ENCODE results near the gene UTF1. TPM values are rescaled to one million over a fixed set of nuclear protein-coding genes. Genes with fewer than 3 reads are reported as not detected.

The UTF1 gene
- polyA plus RNA-seq, 4 donors: not detected

DNA sequence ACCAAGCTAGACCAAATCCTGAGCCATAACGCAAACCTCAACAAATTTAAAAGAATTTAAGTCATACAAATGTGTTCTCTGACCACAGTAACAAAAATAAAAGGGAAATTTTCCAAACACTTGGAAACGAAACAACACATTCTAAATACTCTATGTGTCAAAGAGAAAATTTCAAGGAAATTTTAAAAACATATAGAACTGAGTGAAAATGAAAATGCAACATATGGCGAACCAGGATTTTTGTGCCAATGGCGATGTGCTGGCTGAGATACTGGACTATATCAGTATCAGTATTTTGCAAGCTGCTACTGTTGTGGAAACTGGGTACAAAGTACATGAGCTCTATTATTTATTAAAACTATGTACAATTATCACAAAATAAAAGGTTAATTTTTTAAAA is 35.9 kb upstream of the UTF1 start:
- FAIRE-seq: no peak

DNA sequence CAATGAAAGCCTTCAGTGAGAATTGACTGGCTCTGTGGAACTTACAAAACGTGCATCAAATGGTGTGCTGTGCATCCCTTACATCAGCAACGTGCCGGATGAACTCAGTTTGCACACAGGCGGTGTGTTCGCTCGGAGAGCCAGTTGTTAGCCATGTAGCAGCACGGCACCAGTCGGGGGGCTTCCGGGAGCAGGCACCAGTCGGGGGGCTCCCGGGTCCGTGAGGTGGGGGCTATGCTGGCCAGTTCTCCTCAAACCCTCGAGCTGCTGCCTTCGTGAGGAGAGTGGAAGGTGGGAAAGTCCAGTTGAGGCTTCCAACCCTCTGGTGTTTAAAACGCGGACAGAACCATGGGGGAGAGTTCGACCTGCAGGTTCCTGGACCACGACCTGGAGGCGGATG is 34.9 kb upstream of the UTF1 start:
- WGBS, 3 donors: 79 to 87% (median 86%) methylated on average over 19 of the region's 19 CpGs

More for the DNA sequence above, 35.9 kb upstream of the UTF1 start:
- Histone ChIP-seq H3K9me3 (ENCODE audit: control insufficient read depth in 2 of 2, insufficient read depth in 1 of 2, low read depth in 1 of 2, low read length in 1 of 2) (peaks cover 0 to 6% of the 10 kb centered on the region in 2 donors), H3K4me3 (ENCODE audit: low read depth in 1 of 3, low read length in 3 of 3) (no peak overlapping the region), H3K27me3 (ENCODE audit: control insufficient read depth in 3 of 3, insufficient read depth in 3 of 3, low read length in 3 of 3) (no peaks in the 10 kb centered on the region), H3K36me3 (ENCODE audit: control insufficient read depth in 3 of 3, insufficient read depth in 2 of 3, low read depth in 1 of 3, low read length in 3 of 3) (peaks cover 0 to 25% (median 0%) of the 10 kb centered on the region in 3 donors), H3K4me1 (ENCODE audit: control insufficient read depth in 3 of 3, insufficient read depth in 2 of 3, low read depth in 1 of 3, low read length in 2 of 3) (no peaks in the 10 kb centered on the region), H3K27ac (ENCODE audit: low read depth in 1 of 3, low read length in 2 of 3) (no peak overlapping the region)
- DNase-seq: no peak
- 69 to 85% (median 78%) methylated on average over 4 of the region's 4 CpGs for WGBS, 3 donors

DNA sequence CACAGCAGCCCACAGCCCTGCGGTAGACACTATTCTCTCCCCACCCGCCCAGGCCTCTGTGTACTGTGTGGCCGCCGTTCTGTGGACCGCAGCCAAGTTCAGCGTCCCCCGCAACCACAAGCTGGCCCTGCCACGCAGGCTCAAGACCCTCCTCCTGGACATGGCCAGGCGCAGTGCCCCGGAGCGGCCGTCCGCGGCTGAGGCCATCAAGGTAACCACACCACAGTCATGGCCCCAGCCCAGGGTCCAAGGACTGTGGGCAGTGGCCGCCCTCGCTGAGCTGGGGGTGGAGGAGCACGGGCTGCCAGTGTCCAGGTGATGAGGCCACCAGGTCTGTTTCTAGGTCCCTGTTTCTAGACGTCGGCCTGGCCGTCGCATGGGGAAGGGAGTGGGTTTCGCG is 34.4 kb upstream of the UTF1 start:
- no peak for DNase-seq
- peaks cover 0 to 18% (median 0%) of the 10 kb centered on the region in 3 donors for H3K36me3 ChIP-seq (ENCODE audit: control insufficient read depth in 3 of 3, insufficient read depth in 2 of 3, low read depth in 1 of 3, low read length in 3 of 3)
- H3K27me3 ChIP-seq (ENCODE audit: control insufficient read depth in 3 of 3, insufficient read depth in 3 of 3, low read length in 3 of 3): no peaks in the 10 kb centered on the region
- no peaks in the 10 kb centered on the region for H3K4me1 ChIP-seq (ENCODE audit: control insufficient read depth in 3 of 3, insufficient read depth in 2 of 3, low read depth in 1 of 3, low read length in 2 of 3)
- no peak for FAIRE-seq
- WGBS, 3 donors: 92 to 95% (median 92%) methylated on average over 23 of the region's 23 CpGs
- peaks cover 0 to 6% of the 10 kb centered on the region in 2 donors for H3K9me3 ChIP-seq (ENCODE audit: control insufficient read depth in 2 of 2, insufficient read depth in 1 of 2, low read depth in 1 of 2, low read length in 1 of 2)
- no peak overlapping the region for H3K4me3 ChIP-seq (ENCODE audit: low read depth in 1 of 3, low read length in 3 of 3)
- H3K27ac ChIP-seq (ENCODE audit: low read depth in 1 of 3, low read length in 2 of 3): no peak overlapping the region

More for the DNA sequence above, 34.9 kb upstream of the UTF1 start:
- no peak overlapping the region for H3K4me3 ChIP-seq (ENCODE audit: low read depth in 1 of 3, low read length in 3 of 3)
- peaks cover 0 to 6% of the 10 kb centered on the region in 2 donors for H3K9me3 ChIP-seq (ENCODE audit: control insufficient read depth in 2 of 2, insufficient read depth in 1 of 2, low read depth in 1 of 2, low read length in 1 of 2)
- H3K36me3 ChIP-seq (ENCODE audit: control insufficient read depth in 3 of 3, insufficient read depth in 2 of 3, low read depth in 1 of 3, low read length in 3 of 3): peaks cover 0 to 24% (median 0%) of the 10 kb centered on the region in 3 donors
- H3K27ac ChIP-seq (ENCODE audit: low read depth in 1 of 3, low read length in 2 of 3): no peak overlapping the region
- H3K4me1 ChIP-seq (ENCODE audit: control insufficient read depth in 3 of 3, insufficient read depth in 2 of 3, low read depth in 1 of 3, low read length in 2 of 3): no peaks in the 10 kb centered on the region
- no peak for FAIRE-seq
- no peaks in the 10 kb centered on the region for H3K27me3 ChIP-seq (ENCODE audit: control insufficient read depth in 3 of 3, insufficient read depth in 3 of 3, low read length in 3 of 3)
- DNase-seq: no peak

DNA sequence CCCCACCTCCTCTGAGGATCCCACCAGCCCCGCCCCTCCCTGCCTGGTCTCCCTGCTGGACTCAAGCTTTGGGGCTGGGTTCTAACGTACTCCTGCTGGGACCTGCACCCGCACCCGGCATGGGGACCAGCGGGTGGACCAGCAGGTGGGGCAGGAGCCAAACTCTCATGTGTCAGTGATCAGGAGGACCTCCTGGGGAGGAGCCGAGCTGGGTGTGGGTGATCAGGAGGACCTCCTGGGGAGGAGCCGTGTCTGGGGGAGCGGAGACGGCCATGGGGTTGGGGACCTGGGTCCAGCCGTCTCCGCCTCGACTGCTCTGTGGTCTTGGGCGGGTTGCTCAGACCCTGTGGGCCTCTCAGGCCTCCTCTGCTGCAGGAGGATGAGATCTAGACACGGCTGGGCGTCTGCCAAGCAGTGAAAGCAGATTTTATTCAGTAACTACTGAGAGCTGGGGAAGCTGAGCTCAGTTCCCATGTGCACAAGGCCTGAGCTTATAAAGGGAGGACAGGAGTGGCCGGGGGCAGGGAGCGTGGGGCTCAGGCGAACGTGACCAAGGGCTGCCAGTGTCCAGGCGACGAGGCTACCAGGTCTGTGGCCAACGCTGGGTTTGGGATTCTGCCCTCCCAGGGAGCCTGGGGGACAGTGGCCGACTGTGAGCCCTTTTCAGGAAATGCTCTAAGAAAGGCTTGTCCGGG is 33.6 kb upstream of the UTF1 start:
- 77 to 82% (median 80%) methylated on average over 24 of the region's 24 CpGs for WGBS, 3 donors
- H3K27ac ChIP-seq (ENCODE audit: low read depth in 1 of 3, low read length in 2 of 3): no peak overlapping the region
- H3K4me1 ChIP-seq (ENCODE audit: control insufficient read depth in 3 of 3, insufficient read depth in 2 of 3, low read depth in 1 of 3, low read length in 2 of 3): no peaks in the 10 kb centered on the region
- FAIRE-seq (no peak), DNase-seq (no peak)
- peaks cover 0 to 6% of the 10 kb centered on the region in 2 donors for H3K9me3 ChIP-seq (ENCODE audit: control insufficient read depth in 2 of 2, insufficient read depth in 1 of 2, low read depth in 1 of 2, low read length in 1 of 2)
- no peak overlapping the region for H3K4me3 ChIP-seq (ENCODE audit: low read depth in 1 of 3, low read length in 3 of 3)
- peaks cover 0 to 18% (median 0%) of the 10 kb centered on the region in 3 donors for H3K36me3 ChIP-seq (ENCODE audit: control insufficient read depth in 3 of 3, insufficient read depth in 2 of 3, low read depth in 1 of 3, low read length in 3 of 3)
- H3K27me3 ChIP-seq (ENCODE audit: control insufficient read depth in 3 of 3, insufficient read depth in 3 of 3, low read length in 3 of 3): no peaks in the 10 kb centered on the region

DNA sequence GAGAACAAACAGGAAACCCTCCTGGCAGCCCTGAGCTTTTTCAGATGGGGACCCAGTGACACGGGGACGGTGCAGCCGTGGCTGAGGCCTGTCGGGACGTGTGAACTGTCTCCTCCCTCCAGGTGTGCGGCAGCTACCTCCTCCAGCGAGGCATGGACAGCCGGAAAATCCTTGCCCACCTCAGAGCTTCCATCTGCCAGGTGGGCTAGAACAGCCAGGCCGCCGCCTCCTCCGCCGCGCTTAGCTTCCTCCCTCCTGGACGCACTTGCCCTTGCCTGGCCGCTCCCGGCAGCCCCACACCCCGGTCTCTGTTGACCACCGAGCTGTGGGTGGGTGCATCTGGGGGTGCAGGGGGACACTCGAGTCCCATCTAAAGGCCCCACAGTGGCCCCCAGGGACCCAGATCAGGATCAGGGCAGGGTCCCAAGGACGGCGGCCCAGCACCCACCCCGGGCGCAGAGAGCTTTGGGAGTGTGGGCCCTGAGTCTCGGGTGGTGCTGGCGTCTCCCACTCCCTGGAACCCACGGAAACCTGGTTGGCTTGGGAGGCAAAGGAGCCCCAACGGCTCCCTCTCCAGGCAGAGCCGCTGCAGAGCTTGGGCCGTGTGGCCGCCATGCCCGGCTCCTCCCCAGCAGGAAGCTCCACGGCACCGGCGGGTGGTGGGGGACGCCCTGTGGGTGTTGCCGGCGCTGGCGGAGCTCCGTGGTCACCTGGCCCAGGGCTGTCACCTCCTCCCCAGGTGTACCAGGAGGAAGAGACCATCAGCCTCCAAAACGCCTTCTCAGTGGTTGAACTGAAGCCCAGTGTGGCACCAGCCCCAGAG is 32.9 kb upstream of the UTF1 start:
- Histone ChIP-seq H3K9me3 (ENCODE audit: control insufficient read depth in 2 of 2, insufficient read depth in 1 of 2, low read depth in 1 of 2, low read length in 1 of 2) (peaks cover 0 to 3% of the 10 kb centered on the region in 2 donors), H3K27me3 (ENCODE audit: control insufficient read depth in 3 of 3, insufficient read depth in 3 of 3, low read length in 3 of 3) (no peaks in the 10 kb centered on the region), H3K36me3 (ENCODE audit: control insufficient read depth in 3 of 3, insufficient read depth in 2 of 3, low read depth in 1 of 3, low read length in 3 of 3) (peaks cover 0 to 24% (median 0%) of the 10 kb centered on the region in 3 donors), H3K27ac (ENCODE audit: low read depth in 1 of 3, low read length in 2 of 3) (no peak overlapping the region), H3K4me3 (ENCODE audit: low read depth in 1 of 3, low read length in 3 of 3) (no peak overlapping the region), H3K4me1 (ENCODE audit: control insufficient read depth in 3 of 3, insufficient read depth in 2 of 3, low read depth in 1 of 3, low read length in 2 of 3) (no peaks in the 10 kb centered on the region)
- FAIRE-seq (no peak), DNase-seq (no peak)
- WGBS, 3 donors: 73 to 84% (median 76%) methylated on average over 33 to 40 of the region's 40 CpGs

DNA sequence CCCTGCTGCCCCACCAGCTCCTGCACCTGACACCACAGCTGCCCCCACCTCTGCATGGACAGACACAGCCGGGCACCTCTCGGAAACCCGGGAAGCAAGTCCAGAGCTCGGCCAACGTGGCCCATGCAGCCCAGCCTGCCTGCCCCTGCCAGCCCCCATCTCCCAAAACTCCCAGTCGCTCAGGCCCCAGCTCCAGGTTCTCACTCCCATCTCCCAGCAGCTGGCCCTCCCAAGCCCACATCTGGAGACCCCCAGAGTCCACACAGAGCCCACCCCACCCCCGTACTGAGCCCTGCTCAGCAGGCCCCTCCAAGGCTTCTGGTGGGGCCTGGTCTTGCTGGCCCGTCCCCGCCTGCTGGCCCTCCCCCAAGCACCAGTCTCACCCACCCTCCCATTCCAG is 32.2 kb upstream of the UTF1 start:
- Histone ChIP-seq H3K27me3 (ENCODE audit: control insufficient read depth in 3 of 3, insufficient read depth in 3 of 3, low read length in 3 of 3) (no peaks in the 10 kb centered on the region), H3K4me3 (ENCODE audit: low read depth in 1 of 3, low read length in 3 of 3) (no peak overlapping the region), H3K27ac (ENCODE audit: low read depth in 1 of 3, low read length in 2 of 3) (no peak overlapping the region), H3K36me3 (ENCODE audit: control insufficient read depth in 3 of 3, insufficient read depth in 2 of 3, low read depth in 1 of 3, low read length in 3 of 3) (peaks cover 0 to 29% (median 0%) of the 10 kb centered on the region in 3 donors), H3K4me1 (ENCODE audit: control insufficient read depth in 3 of 3, insufficient read depth in 2 of 3, low read depth in 1 of 3, low read length in 2 of 3) (no peaks in the 10 kb centered on the region), H3K9me3 (ENCODE audit: control insufficient read depth in 2 of 2, insufficient read depth in 1 of 2, low read depth in 1 of 2, low read length in 1 of 2) (peaks cover 0 to 3% of the 10 kb centered on the region in 2 donors)
- WGBS, 3 donors: 82 to 93% (median 93%) methylated on average over 6 to 9 of the region's 9 CpGs
- no peak for DNase-seq
- no peak for FAIRE-seq

DNA sequence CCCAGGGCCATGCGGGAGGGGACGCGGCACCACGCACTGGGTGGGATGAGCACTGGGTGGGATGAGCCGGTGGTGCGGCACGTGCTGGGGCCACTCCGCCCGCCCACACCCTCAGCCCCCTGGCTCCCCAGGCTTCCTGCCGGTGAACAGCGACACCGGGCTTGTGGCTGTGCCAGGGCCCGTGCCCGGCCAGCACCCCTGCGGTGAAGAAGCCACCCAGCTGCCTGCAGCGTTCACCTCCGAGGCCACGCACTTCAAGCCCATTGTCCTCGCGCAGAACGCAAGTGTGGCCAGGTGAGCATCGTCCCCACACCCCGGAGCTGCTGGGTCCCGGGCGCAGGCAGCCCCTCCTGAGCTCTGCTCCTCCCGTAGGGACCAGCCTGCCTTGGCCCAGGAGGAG is 31.8 kb upstream of the UTF1 start:
- Histone ChIP-seq H3K4me1 (ENCODE audit: control insufficient read depth in 3 of 3, insufficient read depth in 2 of 3, low read depth in 1 of 3, low read length in 2 of 3) (no peaks in the 10 kb centered on the region), H3K27me3 (ENCODE audit: control insufficient read depth in 3 of 3, insufficient read depth in 3 of 3, low read length in 3 of 3) (no peaks in the 10 kb centered on the region), H3K4me3 (ENCODE audit: low read depth in 1 of 3, low read length in 3 of 3) (no peak overlapping the region), H3K36me3 (ENCODE audit: control insufficient read depth in 3 of 3, insufficient read depth in 2 of 3, low read depth in 1 of 3, low read length in 3 of 3) (peaks cover 0 to 29% (median 0%) of the 10 kb centered on the region in 3 donors), H3K9me3 (ENCODE audit: control insufficient read depth in 2 of 2, insufficient read depth in 1 of 2, low read depth in 1 of 2, low read length in 1 of 2) (peaks cover 0 to 1% of the 10 kb centered on the region in 2 donors), H3K27ac (ENCODE audit: low read depth in 1 of 3, low read length in 2 of 3) (no peak overlapping the region)
- WGBS, 3 donors: 94 to 95% (median 94%) methylated on average over 14 to 26 of the region's 26 CpGs
- DNase-seq (no peak), FAIRE-seq (no peak)

DNA sequence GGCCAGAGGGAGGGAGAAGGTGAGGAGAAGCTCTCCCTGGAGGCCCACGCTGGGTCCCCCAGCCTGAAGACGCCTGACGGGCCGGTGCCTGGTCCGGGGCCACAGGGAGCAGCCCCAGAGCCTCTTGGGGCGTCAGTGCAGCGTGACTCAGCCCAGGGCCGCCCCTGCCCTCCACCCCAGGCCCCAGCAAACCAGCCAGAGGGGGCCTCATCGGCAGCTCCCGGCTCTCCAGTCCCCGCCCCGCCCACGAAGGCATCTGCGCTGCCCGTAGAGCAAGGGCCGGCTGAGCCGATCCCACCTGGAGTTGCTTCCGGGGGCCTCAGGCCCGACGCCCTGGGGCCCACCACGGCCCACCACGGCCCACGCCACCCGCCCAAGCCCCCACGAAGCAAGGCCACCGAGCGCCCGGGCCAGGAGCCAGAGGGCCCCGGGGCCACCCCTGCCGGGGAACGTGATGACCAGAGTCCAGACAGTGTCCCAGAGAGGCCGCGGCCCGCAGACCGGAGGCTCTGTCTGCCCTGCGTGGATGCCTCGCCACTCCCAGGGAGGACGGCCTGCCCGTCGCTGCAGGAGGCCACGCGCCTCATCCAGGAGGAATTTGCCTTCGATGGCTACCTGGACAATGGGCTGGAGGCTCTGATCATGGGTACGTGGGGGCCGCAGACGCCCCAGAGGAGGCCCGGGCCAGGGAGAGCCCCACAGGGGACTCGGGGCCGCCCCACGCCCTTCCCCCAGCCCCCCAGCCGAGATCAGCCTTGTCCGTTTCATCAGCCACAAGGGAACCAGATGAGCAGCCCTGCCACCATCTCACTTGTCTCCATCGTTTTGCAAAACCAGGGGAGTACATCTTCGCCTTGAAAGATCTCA is 31.2 kb upstream of the UTF1 start:
- Histone ChIP-seq H3K27me3 (ENCODE audit: control insufficient read depth in 3 of 3, insufficient read depth in 3 of 3, low read length in 3 of 3) (no peaks in the 10 kb centered on the region), H3K27ac (ENCODE audit: low read depth in 1 of 3, low read length in 2 of 3) (no peak overlapping the region), H3K4me1 (ENCODE audit: control insufficient read depth in 3 of 3, insufficient read depth in 2 of 3, low read depth in 1 of 3, low read length in 2 of 3) (no peaks in the 10 kb centered on the region), H3K4me3 (ENCODE audit: low read depth in 1 of 3, low read length in 3 of 3) (no peak overlapping the region), H3K9me3 (ENCODE audit: control insufficient read depth in 2 of 2, insufficient read depth in 1 of 2, low read depth in 1 of 2, low read length in 1 of 2) (no peaks in the 10 kb centered on the region), H3K36me3 (ENCODE audit: control insufficient read depth in 3 of 3, insufficient read depth in 2 of 3, low read depth in 1 of 3, low read length in 3 of 3) (peaks cover 0 to 32% (median 0%) of the 10 kb centered on the region in 3 donors)
- 70 to 89% (median 83%) methylated on average over 34 to 54 of the region's 54 CpGs for WGBS, 3 donors
- DNase-seq: no peak
- no peak for FAIRE-seq

Measured in small intestine (tissue), 7 donors.